Central memory CD8-positive, alpha-beta T cell (primary cell): ENCODE measurements around the gene AMBRA1.

Experiments used
- ATAC-seq: fragments of 150-1000 bp; cut with Tn5 transposase; replicated peaks from 2 replicates; pipeline ENCODE4 v1.10.0; 2022; ENCODE audit warnings: mild to moderate bottlenecking, moderate FRiP score, moderate number of reproducible peaks; ENCODE audit not compliant: poor library complexity, severe bottlenecking; ENCODE audit errors: extremely low read depth
- DNase-seq, 2 donors: peaks; one replicate each; pipeline ENCODE4 v3.0.0; 2021; ENCODE audit warnings: low spot score in 2 of 2
- H3K27ac Mint-ChIP-seq: one replicate; pipeline ENCODE4 v1.8.0; 2022; ENCODE audit warnings: low read depth, mild to moderate bottlenecking, moderate library complexity, mixed read lengths
- H3K27me3 Mint-ChIP-seq: one replicate; pipeline ENCODE4 v1.8.0; 2022; ENCODE audit warnings: mixed read lengths
- H3K36me3 Mint-ChIP-seq: one replicate; pipeline ENCODE4 v1.8.0; 2022; ENCODE audit warnings: mild to moderate bottlenecking, moderate library complexity, mixed read lengths; ENCODE audit not compliant: insufficient read depth
- H3K4me1 Mint-ChIP-seq: one replicate; pipeline ENCODE4 v1.8.0; 2022; ENCODE audit warnings: mixed read lengths
- H3K4me3 Mint-ChIP-seq: one replicate; pipeline ENCODE4 v1.8.0; 2022; ENCODE audit warnings: mild to moderate bottlenecking, moderate library complexity, mixed read lengths
- H3K9me3 Mint-ChIP-seq: one replicate; pipeline ENCODE4 v1.8.0; 2022; ENCODE audit warnings: mixed read lengths

Gene AMBRA1

GRCh38 chr11:46604796-46605195, 11.0 kb upstream of the AMBRA1 start:
- DNase-seq (no peak), ATAC-seq (no peak)
- Mint-ChIP-seq H3K4me3 (no peak overlapping the region), H3K9me3 (no peaks in the 10 kb centered on the region), H3K27ac (no peak overlapping the region), H3K27me3 (no peaks in the 10 kb centered on the region), H3K36me3 (peaks cover 5% of the 10 kb centered on the region), H3K4me1 (peaks cover 9% of the 10 kb centered on the region)

- Mint-ChIP-seq H3K9me3 (no peaks in the 10 kb centered on the region), H3K36me3 (peaks cover 5% of the 10 kb centered on the region)
Measured at GRCh38 chr11:46603704-46604308, 10.0 kb upstream of the AMBRA1 start.

GRCh38 chr11:46601129-46601528, 7.3 kb upstream of the AMBRA1 start:
- no peaks in the 10 kb centered on the region for H3K4me1 Mint-ChIP-seq
- H3K27me3 Mint-ChIP-seq: no peaks in the 10 kb centered on the region
- peaks cover 5% of the 10 kb centered on the region for H3K36me3 Mint-ChIP-seq
- no peak overlapping the region for H3K4me3 Mint-ChIP-seq
- no peak for ATAC-seq
- DNase-seq: no peak
- no peaks in the 10 kb centered on the region for H3K9me3 Mint-ChIP-seq
- no peak overlapping the region for H3K27ac Mint-ChIP-seq

More at GRCh38 chr11:46603704-46604308, 10.0 kb upstream of the AMBRA1 start:
- no peak for ATAC-seq
- DNase-seq: no peak
- H3K4me1 Mint-ChIP-seq: peaks cover 9% of the 10 kb centered on the region
- no peak overlapping the region for H3K27ac Mint-ChIP-seq
- no peak overlapping the region for H3K4me3 Mint-ChIP-seq
- no peaks in the 10 kb centered on the region for H3K27me3 Mint-ChIP-seq

- no peak overlapping the region for H3K4me3 Mint-ChIP-seq
- H3K9me3 Mint-ChIP-seq: no peaks in the 10 kb centered on the region
- DNase-seq (no peak), ATAC-seq (no peak)
- H3K4me1 Mint-ChIP-seq: no peaks in the 10 kb centered on the region
- H3K27ac Mint-ChIP-seq: no peak overlapping the region
- peaks cover 5% of the 10 kb centered on the region for H3K36me3 Mint-ChIP-seq
- no peaks in the 10 kb centered on the region for H3K27me3 Mint-ChIP-seq
Measured at GRCh38 chr11:46600194-46600960, 6.6 kb upstream of the AMBRA1 start.

GRCh38 chr11:46599340-46600193, 5.7 kb upstream of the AMBRA1 start:
- Mint-ChIP-seq H3K9me3 (no peaks in the 10 kb centered on the region), H3K27me3 (no peaks in the 10 kb centered on the region), H3K4me3 (no peak overlapping the region), H3K4me1 (no peaks in the 10 kb centered on the region), H3K36me3 (peaks cover 5% of the 10 kb centered on the region), H3K27ac (no peak overlapping the region)
- DNase-seq (no peak), ATAC-seq (no peak)

- H3K27ac Mint-ChIP-seq: no peak overlapping the region
- peaks cover 11% of the 10 kb centered on the region for H3K36me3 Mint-ChIP-seq
- H3K4me1 Mint-ChIP-seq: peaks cover 16% of the 10 kb centered on the region
- DNase-seq: no peak
- no peak overlapping the region for H3K4me3 Mint-ChIP-seq
- no peaks in the 10 kb centered on the region for H3K9me3 Mint-ChIP-seq
- no peaks in the 10 kb centered on the region for H3K27me3 Mint-ChIP-seq
- no peak for ATAC-seq
Measured at GRCh38 chr11:46597609-46598219, 3.9 kb upstream of the AMBRA1 start.

- Mint-ChIP-seq H3K4me3 (no peak overlapping the region), H3K27me3 (no peaks in the 10 kb centered on the region), H3K36me3 (peaks cover 9% of the 10 kb centered on the region), H3K27ac (no peak overlapping the region), H3K4me1 (peaks cover 22% of the 10 kb centered on the region), H3K9me3 (no peaks in the 10 kb centered on the region)
- DNase-seq (no peak), ATAC-seq (no peak)
Measured at GRCh38 chr11:46597155-46597554, 3.3 kb upstream of the AMBRA1 start.

GRCh38 chr11:46594785-46595184, 962 bp upstream of the AMBRA1 start:
- Mint-ChIP-seq H3K27me3 (no peaks in the 10 kb centered on the region), H3K27ac (no peak overlapping the region), H3K4me1 (peaks cover 40% of the 10 kb centered on the region), H3K9me3 (no peaks in the 10 kb centered on the region), H3K36me3 (peaks cover 9% of the 10 kb centered on the region), H3K4me3 (peak overlapping the region; percentile 90)
- ATAC-seq (no peak), DNase-seq (no peak)

GRCh38 chr11:46594374-46594700, 514 bp upstream of the AMBRA1 start:
- H3K27ac Mint-ChIP-seq: peak overlapping the region; percentile 86
- H3K4me1 Mint-ChIP-seq: peaks cover 40% of the 10 kb centered on the region
- H3K27me3 Mint-ChIP-seq: no peaks in the 10 kb centered on the region
- H3K4me3 Mint-ChIP-seq: peak overlapping the region; percentile 90
- no peak for ATAC-seq
- no peaks in the 10 kb centered on the region for H3K9me3 Mint-ChIP-seq
- no peak for DNase-seq
- peaks cover 9% of the 10 kb centered on the region for H3K36me3 Mint-ChIP-seq

GRCh38 chr11:46590740-46591605, 2.9 kb downstream of the AMBRA1 start:
- Mint-ChIP-seq H3K27me3 (no peaks in the 10 kb centered on the region), H3K4me3 (peak overlapping the region; percentile 36), H3K4me1 (peaks cover 61% of the 10 kb centered on the region), H3K27ac (peak overlapping the region; percentile 20), H3K36me3 (peaks cover 12% of the 10 kb centered on the region), H3K9me3 (no peaks in the 10 kb centered on the region)
- ATAC-seq: no peak
- DNase-seq: no peak

GRCh38 chr11:46588915-46589314, 4.9 kb downstream of the AMBRA1 start:
- no peaks in the 10 kb centered on the region for H3K9me3 Mint-ChIP-seq
- no peak overlapping the region for H3K27ac Mint-ChIP-seq
- no peak overlapping the region for H3K4me3 Mint-ChIP-seq
- no peaks in the 10 kb centered on the region for H3K27me3 Mint-ChIP-seq
- peaks cover 55% of the 10 kb centered on the region for H3K4me1 Mint-ChIP-seq
- ATAC-seq (no peak), DNase-seq (no peak)
- peaks cover 16% of the 10 kb centered on the region for H3K36me3 Mint-ChIP-seq

GRCh38 chr11:46588131-46588530, 5.7 kb downstream of the AMBRA1 start:
- Mint-ChIP-seq H3K4me3 (no peak overlapping the region), H3K27ac (peak overlapping the region; percentile 37), H3K4me1 (peaks cover 49% of the 10 kb centered on the region), H3K9me3 (no peaks in the 10 kb centered on the region), H3K27me3 (no peaks in the 10 kb centered on the region), H3K36me3 (peaks cover 10% of the 10 kb centered on the region)
- DNase-seq (no peak), ATAC-seq (no peak)
